DND-41 (cell line): ENCODE results near the gene PEPD.
"Not testable (repeated sequence)": the region's sequence is repeated elsewhere in the genome, so short reads cannot be mapped to it uniquely, and the experiment has no call there.

ENCODE experiments used
- ATAC-seq: fragments of 200-7000 bp; cut with Tn5 transposase; 3 replicates; pipeline ENCODE4 v1.9.1; 2021; ENCODE audit warnings: low read depth; ENCODE audit not compliant: insufficient read depth
- DNase-seq: peaks from one replicate; pipeline ENCODE4 v3.0.0-alpha.2; 2020
- H2AFZ ChIP-seq: 2 replicates; pipeline ENCODE4 v1.6.0; 2012; ENCODE audit warnings: low read depth, low read length
- H3K27ac ChIP-seq: 2 replicates; pipeline ENCODE4 v1.5.1; 2012; ENCODE audit warnings: low read length, inconsistent platforms
- H3K27me3 ChIP-seq: fragments of 200-600 bp; sonication (generic); 2 replicates; pipeline ENCODE4 v1.6.0; 2012; ENCODE audit warnings: low read length, mild to moderate bottlenecking, inconsistent platforms; ENCODE audit not compliant: insufficient read depth, poor library complexity
- H3K36me3 ChIP-seq: 2 replicates; pipeline ENCODE4 v1.5.1; 2012; ENCODE audit warnings: low read length, inconsistent platforms; ENCODE audit not compliant: insufficient read depth
- H3K4me1 ChIP-seq: 2 replicates; pipeline ENCODE4 v1.5.1; 2012; ENCODE audit warnings: mild to moderate bottlenecking, low read length; ENCODE audit not compliant: insufficient read depth
- H3K4me2 ChIP-seq: 2 replicates; pipeline ENCODE4 v1.6.0; 2012; ENCODE audit warnings: mild to moderate bottlenecking, moderate library complexity, low read length, inconsistent platforms; ENCODE audit not compliant: insufficient read depth
- H3K4me3 ChIP-seq, 2 experiments: fragments of 200-600 bp in 1 of 2; shearing (Covaris generic) in 1 of 2; 2 replicates each; pipeline ENCODE4 v1.5.1; 2012 to 2016; ENCODE audit warnings: inconsistent platforms in 2 of 2, low read length in 2 of 2, mild to moderate bottlenecking in 2 of 2, low read depth in 1 of 2, moderate library complexity in 1 of 2
- H3K79me2 ChIP-seq: 2 replicates; pipeline ENCODE4 v1.6.0; 2012; ENCODE audit warnings: low read length, inconsistent platforms; ENCODE audit not compliant: insufficient read depth
- H3K9ac ChIP-seq: 2 replicates; pipeline ENCODE4 v1.6.0; 2012; ENCODE audit warnings: low read depth, mild to moderate bottlenecking, inconsistent platforms, low read length, moderate library complexity
- H3K9me3 ChIP-seq: 2 replicates; pipeline ENCODE4 v1.5.1; 2012; ENCODE audit warnings: low read length, moderate library complexity, mild to moderate bottlenecking, inconsistent platforms; ENCODE audit not compliant: insufficient read depth, severe bottlenecking
- H4K20me1 ChIP-seq: 2 replicates; pipeline ENCODE4 v1.6.0; 2012; ENCODE audit warnings: low read length; ENCODE audit not compliant: insufficient read depth
- CTCF ChIP-seq: IDR thresholded peaks from 2 replicates; pipeline ENCODE4 v1.5.1; 2012; ENCODE audit warnings: borderline replicate concordance, low read length, moderate library complexity, mild to moderate bottlenecking; ENCODE audit not compliant: poor library complexity, severe bottlenecking; ENCODE audit errors: extremely low read depth
- EZH2 ChIP-seq: IDR thresholded peaks from 3 replicates; pipeline ENCODE4 v1.6.1; 2012; ENCODE audit warnings: borderline replicate concordance, low read depth, mild to moderate bottlenecking, moderate library complexity, low read length, inconsistent platforms; ENCODE audit not compliant: severe bottlenecking

The PEPD gene

GRCh38 chr19:33486407-33486806, 35.2 kb downstream of the PEPD start:
- H3K27ac ChIP-seq: no peak overlapping the region
- H4K20me1 ChIP-seq: peaks cover 6% of the 10 kb centered on the region
- H3K4me2 ChIP-seq: no peak overlapping the region
- no peak overlapping the region for H2AFZ ChIP-seq
- no peak overlapping the region for H3K4me3 ChIP-seq
- TF ChIP-seq CTCF: no peak
- TF ChIP-seq EZH2: no peak
- no peaks in the 10 kb centered on the region for H3K79me2 ChIP-seq
- no peaks in the 10 kb centered on the region for H3K9me3 ChIP-seq
- H3K9ac ChIP-seq: no peak overlapping the region
- no peak for DNase-seq
- H3K36me3 ChIP-seq: no peaks in the 10 kb centered on the region
- H3K27me3 ChIP-seq: no peaks in the 10 kb centered on the region
- H3K4me1 ChIP-seq: no peaks in the 10 kb centered on the region
- no peak for ATAC-seq

- Histone ChIP-seq H3K27ac (no peak overlapping the region), H4K20me1 (peaks cover 6% of the 10 kb centered on the region), H3K79me2 (no peaks in the 10 kb centered on the region), H3K36me3 (no peaks in the 10 kb centered on the region), H3K4me3 (no peak overlapping the region), H3K27me3 (no peaks in the 10 kb centered on the region), H3K9me3 (no peaks in the 10 kb centered on the region), H3K9ac (no peak overlapping the region), H3K4me2 (no peak overlapping the region), H3K4me1 (no peaks in the 10 kb centered on the region), H2AFZ (no peak overlapping the region)
- no peak for TF ChIP-seq EZH2
- no peak for TF ChIP-seq CTCF
- no peak for DNase-seq
- no peak for ATAC-seq
Observed at GRCh38 chr19:33484226-33484774, 37.3 kb downstream of the PEPD start.

GRCh38 chr19:33482476-33482875, 39.1 kb downstream of the PEPD start:
- Histone ChIP-seq H3K4me2 (no peak overlapping the region), H4K20me1 (no peaks in the 10 kb centered on the region; the same call in 1 of the 2 replicates), H3K4me1 (no peaks in the 10 kb centered on the region), H3K9ac (no peak overlapping the region), H2AFZ (no peak overlapping the region), H3K27ac (no peak overlapping the region), H3K9me3 (no peaks in the 10 kb centered on the region), H3K36me3 (peaks cover 3% of the 10 kb centered on the region; the same call in 1 of the 2 replicates), H3K4me3 (no peak overlapping the region), H3K79me2 (no peaks in the 10 kb centered on the region), H3K27me3 (no peaks in the 10 kb centered on the region)
- ATAC-seq (no peak), DNase-seq (no peak)
- TF ChIP-seq EZH2: no peak

GRCh38 chr19:33481863-33482262, 39.7 kb downstream of the PEPD start:
- Histone ChIP-seq H3K79me2 (no peaks in the 10 kb centered on the region), H4K20me1 (no peaks in the 10 kb centered on the region), H3K9me3 (no peaks in the 10 kb centered on the region), H3K27me3 (no peaks in the 10 kb centered on the region), H3K4me2 (no peak overlapping the region), H3K36me3 (peaks cover 4% of the 10 kb centered on the region; the same call in 1 of the 2 replicates), H3K9ac (no peak overlapping the region), H3K4me1 (no peaks in the 10 kb centered on the region), H2AFZ (no peak overlapping the region), H3K4me3 (no peak overlapping the region), H3K27ac (no peak overlapping the region)
- TF ChIP-seq EZH2 (no peak), CTCF (no peak)
- DNase-seq (no peak), ATAC-seq (no peak)

- DNase-seq, H3K9ac ChIP-seq, H3K27ac ChIP-seq, H3K36me3 ChIP-seq, H3K9me3 ChIP-seq, H3K4me2 ChIP-seq, H2AFZ ChIP-seq, H4K20me1 ChIP-seq, H3K4me3 ChIP-seq, H3K79me2 ChIP-seq, ATAC-seq, H3K27me3 ChIP-seq, H3K4me1 ChIP-seq: not testable (repeated sequence)
Observed at GRCh38 chr19:33479570-33479969, 42.0 kb downstream of the PEPD start.
